ENCODE data around the gene HPS4.
"Not testable (repeated sequence)": the region's sequence is repeated elsewhere in the genome, so short reads cannot be mapped to it uniquely, and the experiment has no call there.

The HPS4 gene

GRCh38 chr22:26483439-26484359, at the start of gene HPS4, which contains the start of gene SRRD:
TSS of gene HPS4 (minus strand) at chr22:26483783. CDS start at chr22:26481762, 2,021 bp downstream.
TSS of gene SRRD (plus strand) at chr22:26483877. CDS start at chr22:26483891, 14 bp downstream.
- peak; percentile 80 to 83 for DNase-seq (ENCODE audit: low read depth in 2 of 2, low spot score in 1 of 2)

GRCh38 chr22:26529345-26529744, 45.8 kb upstream of the HPS4 start:
- no peak for DNase-seq (ENCODE audit: low read depth in 2 of 2, low spot score in 1 of 2)

GRCh38 chr22:26528518-26528917, 44.9 kb upstream of the HPS4 start:
- DNase-seq (ENCODE audit: low read depth in 2 of 2, low spot score in 1 of 2) = not testable (repeated sequence)

- DNase-seq (ENCODE audit: low read depth in 2 of 2, low spot score in 1 of 2) = no peak
Measured at GRCh38 chr22:26527574-26528465, 44.2 kb upstream of the HPS4 start.

GRCh38 chr22:26527167-26527566, 43.6 kb upstream of the HPS4 start:
- DNase-seq (ENCODE audit: low read depth in 2 of 2, low spot score in 1 of 2) = no peak

- DNase-seq (ENCODE audit: low read depth in 2 of 2, low spot score in 1 of 2) = no peak
Measured at GRCh38 chr22:26525946-26526564, 42.5 kb upstream of the HPS4 start.

- DNase-seq (ENCODE audit: low read depth in 2 of 2, low spot score in 1 of 2) = no peak
Measured at GRCh38 chr22:26524870-26525269, 41.3 kb upstream of the HPS4 start.

- DNase-seq (ENCODE audit: low read depth in 2 of 2, low spot score in 1 of 2) = no peak
Measured at GRCh38 chr22:26522592-26522991, 39.0 kb upstream of the HPS4 start.

GRCh38 chr22:26522012-26522411, 38.4 kb upstream of the HPS4 start:
- no peak for DNase-seq (ENCODE audit: low read depth in 2 of 2, low spot score in 1 of 2)

- DNase-seq (ENCODE audit: low read depth in 2 of 2, low spot score in 1 of 2) = no peak
Measured at GRCh38 chr22:26517429-26517828, 33.8 kb upstream of the HPS4 start.

- no peak for DNase-seq (ENCODE audit: low read depth in 2 of 2, low spot score in 1 of 2)
Measured at GRCh38 chr22:26516503-26516902, 32.9 kb upstream of the HPS4 start.

GRCh38 chr22:26515931-26516330, 32.3 kb upstream of the HPS4 start:
- DNase-seq (ENCODE audit: low read depth in 2 of 2, low spot score in 1 of 2) = no peak

- no peak for DNase-seq (ENCODE audit: low read depth in 2 of 2, low spot score in 1 of 2)
Measured at GRCh38 chr22:26514419-26515161, 31.0 kb upstream of the HPS4 start.

GRCh38 chr22:26513838-26514237, 30.3 kb upstream of the HPS4 start:
- no peak for DNase-seq (ENCODE audit: low read depth in 2 of 2, low spot score in 1 of 2)

GRCh38 chr22:26512149-26512793, 28.7 kb upstream of the HPS4 start, which contains the start of gene TFIP11:
TSS of gene TFIP11 (minus strand) at chr22:26512473. CDS start at chr22:26510272, 2,201 bp downstream.
- peak; percentile 81 to 82 for DNase-seq (ENCODE audit: low read depth in 2 of 2, low spot score in 1 of 2)

- DNase-seq (ENCODE audit: low read depth in 2 of 2, low spot score in 1 of 2) = no peak
Measured at GRCh38 chr22:26508148-26508547, 24.6 kb upstream of the HPS4 start.

GRCh38 chr22:26503758-26504157, 20.2 kb upstream of the HPS4 start:
- DNase-seq (ENCODE audit: low read depth in 2 of 2, low spot score in 1 of 2) = no peak

- peak in 1 of 2 donors; percentile 30 for DNase-seq (ENCODE audit: low read depth in 2 of 2, low spot score in 1 of 2)
Measured at GRCh38 chr22:26502688-26503561, 19.3 kb upstream of the HPS4 start.

- no peak for DNase-seq (ENCODE audit: low read depth in 2 of 2, low spot score in 1 of 2)
Measured at GRCh38 chr22:26501996-26502395, 18.4 kb upstream of the HPS4 start.

Measured in stimulated activated CD8-positive, alpha-beta memory T cell treated with anti-CD3 and anti-CD28 coated beads, Interleukin-4, amount 100 ng/mL, for 4 hours (primary cell).